ENCODE measurements around the gene ABLIM2. TPM values are rescaled to one million over a fixed set of nuclear protein-coding genes. Genes with fewer than 3 reads are reported as not detected.

The ABLIM2 gene
- total RNA-seq, 1 donor from 2014 or later, result 3.5 TPM

- Mint-ChIP-seq H3K9me3 (no peaks in the 10 kb centered on the region), H3K27me3 (ENCODE audit: low read depth) (peaks cover 34% of the 10 kb centered on the region), H3K36me3 (no peaks in the 10 kb centered on the region), H3K4me3 (no peak overlapping the region), H3K27ac (no peak overlapping the region), H3K4me1 (no peaks in the 10 kb centered on the region)
- no peak for DNase-seq (ENCODE audit: low spot score in 2 of 2, unreplicated experiment in 2 of 2)
- TF ChIP-seq CTCF (IDR thresholded peaks at IDR 0.05; ENCODE audit: unreplicated experiment), result no peak
These were observed 9.2 kb upstream of the ABLIM2 start for GRCh38 chr4:8167815-8168214.

- no peak for TF ChIP-seq CTCF (IDR thresholded peaks at IDR 0.05; ENCODE audit: unreplicated experiment)
- Mint-ChIP-seq H3K27me3 (ENCODE audit: low read depth) (peaks cover 36% of the 10 kb centered on the region), H3K4me3 (no peak overlapping the region), H3K27ac (no peak overlapping the region), H3K9me3 (no peaks in the 10 kb centered on the region), H3K4me1 (no peaks in the 10 kb centered on the region), H3K36me3 (no peaks in the 10 kb centered on the region)
- DNase-seq (ENCODE audit: low spot score in 2 of 2, unreplicated experiment in 2 of 2), result no peak
These were observed 8.7 kb upstream of the ABLIM2 start for GRCh38 chr4:8167291-8167690.

- Mint-ChIP-seq H3K36me3 (no peaks in the 10 kb centered on the region), H3K9me3 (no peaks in the 10 kb centered on the region), H3K27ac (no peak overlapping the region), H3K4me1 (no peaks in the 10 kb centered on the region), H3K4me3 (no peak overlapping the region), H3K27me3 (ENCODE audit: low read depth) (peaks cover 43% of the 10 kb centered on the region)
- DNase-seq (ENCODE audit: low spot score in 2 of 2, unreplicated experiment in 2 of 2), result no peak
- no peak for TF ChIP-seq CTCF (IDR thresholded peaks at IDR 0.05; ENCODE audit: unreplicated experiment)
These were observed 6.8 kb upstream of the ABLIM2 start for GRCh38 chr4:8165374-8165896.

DNA sequence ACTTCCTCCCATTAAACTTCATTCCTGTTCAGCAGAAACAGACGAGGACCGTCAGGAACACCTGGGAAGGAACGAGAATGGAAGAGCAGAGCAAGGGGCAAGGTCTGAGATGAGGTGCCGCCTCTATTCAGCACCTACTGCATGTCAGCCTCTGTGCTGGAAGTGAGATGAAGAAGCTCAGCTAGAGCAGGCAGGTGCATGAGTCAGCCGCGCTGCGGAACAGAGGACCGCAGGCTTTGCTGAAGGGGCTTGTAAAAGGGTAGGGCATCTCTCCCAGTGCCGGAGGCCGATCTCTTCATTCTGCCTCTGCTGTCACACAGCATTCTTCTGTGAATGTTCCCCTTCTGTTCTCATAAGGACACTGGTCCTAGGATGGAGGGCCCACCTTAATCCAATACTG, 6.1 kb upstream of the ABLIM2 start:
- no peak for DNase-seq (ENCODE audit: low spot score in 2 of 2, unreplicated experiment in 2 of 2)
- Mint-ChIP-seq H3K4me3 (no peak overlapping the region), H3K27ac (no peak overlapping the region), H3K36me3 (no peaks in the 10 kb centered on the region), H3K4me1 (peaks cover 3% of the 10 kb centered on the region), H3K27me3 (ENCODE audit: low read depth) (peaks cover 42% of the 10 kb centered on the region), H3K9me3 (no peaks in the 10 kb centered on the region)
- TF ChIP-seq CTCF (IDR thresholded peaks at IDR 0.05; ENCODE audit: unreplicated experiment), result no peak

DNA sequence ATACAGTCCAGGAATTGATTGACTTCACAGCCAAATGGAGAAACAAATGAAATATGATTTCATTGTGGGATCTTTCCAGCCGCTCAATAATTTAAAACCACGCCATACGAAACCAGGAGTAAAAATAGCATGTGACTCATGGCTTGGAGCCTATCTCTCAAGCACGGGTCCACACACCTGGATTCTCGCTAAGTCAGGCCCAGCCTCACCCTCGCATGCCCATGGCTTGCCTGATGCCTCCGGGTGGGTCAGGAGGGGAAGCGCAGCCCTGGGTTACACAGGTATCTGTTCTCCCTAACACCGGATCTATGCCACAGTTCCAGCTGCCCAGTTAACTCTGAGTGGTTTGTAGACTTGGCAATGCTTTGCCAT, 5.6 kb upstream of the ABLIM2 start:
- TF ChIP-seq CTCF (IDR thresholded peaks at IDR 0.05; ENCODE audit: unreplicated experiment), result no peak
- Mint-ChIP-seq H3K36me3 (no peaks in the 10 kb centered on the region), H3K9me3 (no peaks in the 10 kb centered on the region)

More for the DNA sequence above, 5.6 kb upstream of the ABLIM2 start:
- no peak overlapping the region for H3K27ac Mint-ChIP-seq
- H3K27me3 Mint-ChIP-seq (ENCODE audit: low read depth), result peaks cover 46% of the 10 kb centered on the region
- no peak for DNase-seq (ENCODE audit: low spot score in 2 of 2, unreplicated experiment in 2 of 2)
- H3K4me1 Mint-ChIP-seq, result peaks cover 7% of the 10 kb centered on the region
- no peak overlapping the region for H3K4me3 Mint-ChIP-seq

Data from mesothelial cell of epicardium (in vitro differentiated cells).